ENCODE results near the gene IFT20. TPM values are rescaled to one million over a fixed set of nuclear protein-coding genes. Genes with fewer than 3 reads are reported as not detected.
A peak's percentile ranks its signal among the peaks of the same experiment; 100 is the strongest.

IFT20 gene
- total RNA-seq, 4 donors from 2014 or later = 34.1 to 56.5 (median 51.4) TPM

DNA sequence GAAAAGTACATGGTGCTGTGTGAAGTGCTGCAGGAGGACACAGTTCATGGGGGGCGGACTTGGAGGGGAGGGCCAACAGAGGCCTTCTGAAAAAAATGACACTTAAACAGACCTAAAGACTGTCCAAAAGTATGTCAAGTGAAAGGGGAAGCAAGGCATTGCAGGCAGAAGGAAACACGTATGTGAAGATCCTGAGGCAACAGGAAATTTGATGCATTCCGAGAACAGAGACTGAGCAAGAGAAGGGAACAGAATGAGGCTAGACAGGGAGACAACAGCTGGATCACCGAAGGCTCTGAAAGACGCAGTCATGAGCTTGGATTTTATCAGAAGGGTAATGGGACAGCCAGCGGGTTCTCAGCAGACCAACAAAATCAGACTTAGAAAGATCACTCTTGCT lies 1.1 kb downstream of the IFT20 start:
- ATAC-seq = no peak
- 48 to 50% methylated on average over 4 to 6 of the region's 6 CpGs for WGBS, 2 donors (ENCODE audit: low coverage in 1 of 2)
- peak overlapping the region in 2 of 4 donors; percentile 96 to 98 for H3K27ac ChIP-seq

DNA sequence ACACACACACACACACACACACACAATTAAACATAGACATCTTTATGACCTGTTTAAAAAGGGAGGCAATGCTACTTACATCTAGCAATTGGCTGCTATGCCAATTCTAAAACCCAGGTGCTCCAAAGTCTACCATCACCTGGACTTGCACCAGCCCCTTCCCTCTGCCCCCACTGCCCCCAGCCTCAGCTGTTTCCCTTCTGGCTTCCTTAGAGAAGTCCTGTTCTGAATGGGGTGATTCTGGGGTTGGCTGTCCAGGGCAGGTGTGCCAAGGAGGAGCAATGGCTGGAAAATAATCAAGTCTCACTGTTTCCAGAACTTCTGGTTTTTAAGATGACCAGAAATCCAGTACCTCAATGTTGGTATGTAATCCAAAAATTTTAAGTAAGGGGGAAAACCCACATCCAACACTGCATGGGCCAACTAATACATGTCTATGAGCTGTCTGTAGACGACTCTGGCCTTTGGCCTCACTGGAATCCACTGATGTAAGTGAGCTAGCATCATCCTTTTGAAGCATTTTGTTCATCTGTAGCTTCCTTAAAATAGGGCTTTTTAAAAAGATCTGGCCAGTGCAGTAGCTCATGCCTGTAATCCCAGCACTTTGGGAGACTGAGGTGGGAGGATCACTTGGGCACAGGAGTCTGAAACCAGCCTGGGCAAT lies 2.1 kb downstream of the IFT20 start:
- H3K9me3 ChIP-seq = no peaks in the 10 kb centered on the region
- 47 to 80% methylated on average over 1 of the region's 1 CpG for WGBS, 2 donors (ENCODE audit: low coverage in 1 of 2)
- H3K27me3 ChIP-seq = no peaks in the 10 kb centered on the region
- TF ChIP-seq POLR2A (IDR thresholded peaks at IDR 0.05) (no peak), EP300 (IDR thresholded peaks at IDR 0.05) (no peak), POLR2AphosphoS5 (IDR thresholded peaks at IDR 0.05) (no peak)
- TF ChIP-seq, protein P1, sequence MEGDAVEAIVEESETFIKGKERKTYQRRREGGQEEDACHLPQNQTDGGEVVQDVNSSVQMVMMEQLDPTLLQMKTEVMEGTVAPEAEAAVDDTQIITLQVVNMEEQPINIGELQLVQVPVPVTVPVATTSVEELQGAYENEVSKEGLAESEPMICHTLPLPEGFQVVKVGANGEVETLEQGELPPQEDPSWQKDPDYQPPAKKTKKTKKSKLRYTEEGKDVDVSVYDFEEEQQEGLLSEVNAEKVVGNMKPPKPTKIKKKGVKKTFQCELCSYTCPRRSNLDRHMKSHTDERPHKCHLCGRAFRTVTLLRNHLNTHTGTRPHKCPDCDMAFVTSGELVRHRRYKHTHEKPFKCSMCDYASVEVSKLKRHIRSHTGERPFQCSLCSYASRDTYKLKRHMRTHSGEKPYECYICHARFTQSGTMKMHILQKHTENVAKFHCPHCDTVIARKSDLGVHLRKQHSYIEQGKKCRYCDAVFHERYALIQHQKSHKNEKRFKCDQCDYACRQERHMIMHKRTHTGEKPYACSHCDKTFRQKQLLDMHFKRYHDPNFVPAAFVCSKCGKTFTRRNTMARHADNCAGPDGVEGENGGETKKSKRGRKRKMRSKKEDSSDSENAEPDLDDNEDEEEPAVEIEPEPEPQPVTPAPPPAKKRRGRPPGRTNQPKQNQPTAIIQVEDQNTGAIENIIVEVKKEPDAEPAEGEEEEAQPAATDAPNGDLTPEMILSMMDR (IDR thresholded peaks at IDR 0.05) = no peak
- H3K36me3 ChIP-seq = peaks cover 0 to 40% of the 10 kb centered on the region in 2 donors
- ATAC-seq = no peak
- H3K4me1 ChIP-seq = peaks cover 2 to 50% (median 18%) of the 10 kb centered on the region in 3 donors
- no peak overlapping the region for H3K4me3 ChIP-seq
- H3K27ac ChIP-seq = no peak overlapping the region

More for the DNA sequence above, 1.1 kb downstream of the IFT20 start:
- no peaks in the 10 kb centered on the region for H3K9me3 ChIP-seq
- peaks cover 0 to 31% of the 10 kb centered on the region in 2 donors for H3K36me3 ChIP-seq
- peaks cover 2 to 59% (median 18%) of the 10 kb centered on the region in 3 donors for H3K4me1 ChIP-seq
- peak overlapping the region in 1 of 2 donors; percentile 94 for H3K4me3 ChIP-seq
- H3K27me3 ChIP-seq = no peaks in the 10 kb centered on the region
- TF ChIP-seq POLR2A (IDR thresholded peaks at IDR 0.05) (no peak), POLR2AphosphoS5 (IDR thresholded peaks at IDR 0.05) (no peak), EP300 (IDR thresholded peaks at IDR 0.05) (no peak)
- TF ChIP-seq, protein P1 (IDR thresholded peaks at IDR 0.05) = no peak

DNA sequence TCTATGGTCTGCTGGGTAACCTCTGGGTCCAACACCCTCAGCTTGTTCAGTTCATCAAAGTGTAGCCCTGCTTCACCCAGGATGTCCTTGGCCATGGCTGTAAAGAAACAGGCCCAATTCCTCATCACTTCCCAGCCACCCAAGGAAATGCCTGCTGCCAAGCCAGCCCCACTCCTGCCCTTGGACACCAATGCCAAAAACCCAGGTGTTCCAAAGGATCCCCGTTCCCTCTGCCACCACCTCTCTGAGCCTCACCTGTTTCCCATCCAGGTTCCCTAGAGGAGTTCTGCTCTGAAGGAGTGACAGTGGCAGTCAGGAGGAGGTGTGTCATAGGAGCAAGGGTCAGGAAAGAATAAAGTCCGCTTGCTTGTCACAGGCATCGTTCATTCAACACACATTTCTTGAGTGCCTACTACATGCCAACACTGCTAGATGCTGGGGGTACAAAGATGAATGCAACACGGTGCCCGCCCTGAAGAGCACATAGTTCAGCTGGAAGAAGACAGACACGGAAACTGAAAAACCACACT lies 3.3 kb downstream of the IFT20 start:
- no peak overlapping the region for H3K4me3 ChIP-seq
- peaks cover 0 to 52% of the 10 kb centered on the region in 2 donors for H3K36me3 ChIP-seq
- ATAC-seq = no peak
- H3K9me3 ChIP-seq = no peaks in the 10 kb centered on the region
- H3K4me1 ChIP-seq = peaks cover 2 to 37% (median 15%) of the 10 kb centered on the region in 3 donors
- 75 to 87% methylated on average over 4 to 5 of the region's 6 CpGs for WGBS, 2 donors (ENCODE audit: low coverage in 1 of 2)
- no peak overlapping the region for H3K27ac ChIP-seq
- no peaks in the 10 kb centered on the region for H3K27me3 ChIP-seq
- TF ChIP-seq EP300 (IDR thresholded peaks at IDR 0.05) = no peak
- TF ChIP-seq, protein P1 (IDR thresholded peaks at IDR 0.05) = no peak
- TF ChIP-seq POLR2A (IDR thresholded peaks at IDR 0.05) = no peak
- TF ChIP-seq POLR2AphosphoS5 (IDR thresholded peaks at IDR 0.05) = no peak

GRCh38 chr17:28330671-28331070 lies 4.6 kb downstream of the IFT20 start:
- TF ChIP-seq POLR2AphosphoS5 (IDR thresholded peaks at IDR 0.05) (no peak), POLR2A (IDR thresholded peaks at IDR 0.05) (no peak), EP300 (IDR thresholded peaks at IDR 0.05) (no peak)
- TF ChIP-seq, protein P1 (IDR thresholded peaks at IDR 0.05) = no peak
- no peaks in the 10 kb centered on the region for H3K27me3 ChIP-seq
- ATAC-seq = no peak
- WGBS, 2 donors (ENCODE audit: low coverage in 1 of 2) = no CpG with 5 or more reads among the region's 5 CpGs
- H3K36me3 ChIP-seq = peaks cover 0 to 61% of the 10 kb centered on the region in 2 donors
- no peak overlapping the region for H3K4me3 ChIP-seq
- no peaks in the 10 kb centered on the region for H3K9me3 ChIP-seq
- H3K4me1 ChIP-seq = peaks cover 2 to 26% (median 7%) of the 10 kb centered on the region in 3 donors
- no peak overlapping the region for H3K27ac ChIP-seq

DNA sequence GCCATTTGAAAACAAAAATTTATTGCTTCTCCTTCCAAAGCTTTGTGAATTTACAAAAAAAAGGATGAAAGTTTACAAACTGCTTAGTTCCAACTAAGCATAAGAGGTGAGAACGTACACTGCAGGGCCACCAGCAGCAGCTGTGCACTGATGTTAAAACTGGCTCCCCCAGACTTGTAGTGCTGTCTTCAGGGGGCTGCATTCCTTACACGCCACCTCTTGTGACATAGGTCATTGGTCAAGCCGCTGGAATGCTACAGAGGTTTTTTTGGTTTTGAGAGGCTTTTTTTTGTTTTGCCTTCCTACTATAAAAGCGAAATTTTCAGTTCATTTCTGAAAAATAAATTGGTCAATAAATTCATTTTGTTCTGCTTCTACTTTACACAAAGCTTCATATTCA lies 6.9 kb downstream of the IFT20 start:
- Histone ChIP-seq H3K4me1 (peaks cover 0 to 9% (median 0%) of the 10 kb centered on the region in 3 donors), H3K4me3 (no peak overlapping the region), H3K9me3 (no peaks in the 10 kb centered on the region), H3K36me3 (peaks cover 0 to 61% of the 10 kb centered on the region in 2 donors), H3K27me3 (no peaks in the 10 kb centered on the region), H3K27ac (no peak overlapping the region)
- TF ChIP-seq POLR2AphosphoS5 (IDR thresholded peaks at IDR 0.05) = no peak
- TF ChIP-seq, protein P1 (IDR thresholded peaks at IDR 0.05) = no peak
- no peak for TF ChIP-seq EP300 (IDR thresholded peaks at IDR 0.05)
- no peak for TF ChIP-seq POLR2A (IDR thresholded peaks at IDR 0.05)
- 59 to 63% methylated on average over 4 of the region's 4 CpGs for WGBS, 2 donors (ENCODE audit: low coverage in 1 of 2)
- no peak for ATAC-seq

Data from gastroesophageal sphincter (tissue), 4 donors.